Fibroblast of lung (primary cell): ENCODE data around the gene OXGR1. TPM values are rescaled to one million over a fixed set of nuclear protein-coding genes. Genes with fewer than 3 reads are reported as not detected.

Experiments
- DNase-seq, 2 donors: peaks; one replicate each; pipeline versions ENCODE4 v3.0.0 to v3.0.0-alpha.2; 2010; ENCODE audit warnings: low read depth in 2 of 2
- H2AFZ ChIP-seq: 2 replicates; pipeline ENCODE4 v1.5.1; 2012; ENCODE audit warnings: low read length, control low read depth, inconsistent platforms
- H3K27ac ChIP-seq: 2 replicates; pipeline ENCODE4 v1.5.1; 2011; ENCODE audit warnings: low read length, control low read depth; ENCODE audit not compliant: insufficient read depth
- H3K27me3 ChIP-seq: 2 replicates; pipeline ENCODE4 v1.5.1; 2011; ENCODE audit warnings: mild to moderate bottlenecking, low read length; ENCODE audit not compliant: control insufficient read depth, insufficient read depth
- H3K36me3 ChIP-seq: 2 replicates; pipeline ENCODE4 v1.5.1; 2011; ENCODE audit warnings: low read length; ENCODE audit not compliant: control insufficient read depth, insufficient read depth
- H3K4me1 ChIP-seq: 2 replicates; pipeline ENCODE4 v1.5.1; 2011; ENCODE audit warnings: low read length; ENCODE audit not compliant: control insufficient read depth, insufficient read depth; ENCODE audit errors: extremely low read depth
- H3K4me2 ChIP-seq: 2 replicates; pipeline ENCODE4 v1.5.1; 2011; ENCODE audit warnings: low read length, control low read depth; ENCODE audit not compliant: insufficient read depth; ENCODE audit errors: extremely low read depth
- H3K4me3 ChIP-seq, 4 experiments: fragments of 200-600 bp in 1 of 4; sonication (generic) in 1 of 4; replicated peaks in 1 of 4; 2 replicates each; pipeline ENCODE4 v1.5.1; 2011 to 2016; ENCODE audit warnings: low read length in 4 of 4, low read depth in 3 of 4, mild to moderate bottlenecking in 3 of 4, control low read depth in 2 of 4, inconsistent platforms in 1 of 4, mixed read lengths in 1 of 4; ENCODE audit not compliant: insufficient read depth in 1 of 4; ENCODE audit errors: control extremely low read depth in 1 of 4
- H3K79me2 ChIP-seq: 2 replicates; pipeline ENCODE4 v1.5.1; 2012; ENCODE audit warnings: mild to moderate bottlenecking, low read length, inconsistent platforms; ENCODE audit not compliant: control insufficient read depth, insufficient read depth
- H3K9ac ChIP-seq: 2 replicates; pipeline ENCODE4 v1.5.1; 2011; ENCODE audit warnings: mild to moderate bottlenecking, low read length, control low read depth; ENCODE audit not compliant: insufficient read depth
- H3K9me3 ChIP-seq: 2 replicates; pipeline ENCODE4 v1.5.1; 2012; ENCODE audit warnings: low read depth, low read length; ENCODE audit not compliant: control insufficient read depth, insufficient read depth
- H4K20me1 ChIP-seq: 2 replicates; pipeline ENCODE4 v1.5.1; 2011; ENCODE audit warnings: low read length; ENCODE audit not compliant: control insufficient read depth, insufficient read depth; ENCODE audit errors: extremely low read depth
- EZH2 ChIP-seq: IDR thresholded peaks from 2 replicates; pipeline ENCODE4 v1.5.1; 2012; ENCODE audit warnings: low read length, control low read depth, mild to moderate bottlenecking; ENCODE audit errors: missing control alignments
- polyA plus RNA-seq, 2 donors: library from polyadenylated mRNA; depleted of rRNA in 1 of 2; stranded (reverse) in 1 of 2; unstranded in 1 of 2; fragments of >200 nt; gene quantifications; 2 replicates each; pipeline ENCODE4 v1.2.1, GENCODE V29; 2011 to 2012; ENCODE audit warnings: missing spikeins in 1 of 2
- total RNA-seq: library from RNA; depleted of rRNA; stranded (reverse); fragments of >200 nt; gene quantifications from 2 replicates; pipeline ENCODE4 v1.2.1, GENCODE V29; 2014
- TF ChIP-seq, protein P1 (sequence below), 2 donors: IDR thresholded peaks in 1 of 2; conservative IDR thresholded peaks in 1 of 2; 1 replicate in 1 of 2; 2 replicates in 1 of 2; pipeline ENCODE4 v1.5.1; 2011 to 2012; ENCODE audit warnings: low read length in 2 of 2, control low read depth in 1 of 2, inconsistent platforms in 1 of 2, low read depth in 1 of 2, mild to moderate bottlenecking in 1 of 2

OXGR1 gene
- total and polyA plus RNA-seq, 2 donors (not counting 1 experiment from before 2014, with no cell fraction given), result not detected

DNA sequence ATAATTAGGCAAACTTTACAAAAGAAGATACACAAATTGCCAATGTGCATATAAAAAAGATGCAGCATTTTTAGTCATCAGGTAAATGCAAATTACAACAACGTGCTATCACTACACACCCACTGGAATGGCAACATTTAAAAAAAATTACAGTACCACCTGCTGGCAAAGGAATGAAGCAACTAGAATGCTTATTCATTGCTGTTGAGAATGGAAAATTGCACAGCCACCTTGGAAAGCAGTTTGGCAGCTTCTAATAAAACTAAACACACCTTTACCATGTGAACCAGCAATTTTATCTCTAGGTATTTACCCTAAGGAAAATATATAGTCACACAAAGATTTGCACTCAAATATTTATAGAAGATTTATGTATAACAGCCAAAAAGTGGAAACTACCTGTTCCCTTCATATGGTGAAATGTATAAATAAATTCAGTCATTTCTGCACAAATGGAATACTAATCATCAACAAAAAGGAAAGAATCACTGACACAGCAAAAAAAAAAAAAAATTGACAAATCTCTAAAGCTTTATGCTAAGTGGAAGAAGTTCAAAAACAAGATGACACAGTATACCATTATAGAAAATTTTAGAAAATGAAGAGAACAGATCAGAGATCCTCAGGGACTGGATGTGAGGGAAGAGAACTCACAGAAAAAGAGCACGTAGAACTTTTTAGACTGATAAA is 30.3 kb downstream of the OXGR1 start:
- Histone ChIP-seq H3K4me1 (no peaks in the 10 kb centered on the region), H3K4me2 (no peak overlapping the region), H3K9ac (no peak overlapping the region), H4K20me1 (no peaks in the 10 kb centered on the region), H2AFZ (no peak overlapping the region), H3K36me3 (no peaks in the 10 kb centered on the region), H3K9me3 (no peaks in the 10 kb centered on the region), H3K27me3 (no peaks in the 10 kb centered on the region), H3K79me2 (no peaks in the 10 kb centered on the region), H3K27ac (no peak overlapping the region), H3K4me3 (no peak overlapping the region)
- TF ChIP-seq, protein P1, sequence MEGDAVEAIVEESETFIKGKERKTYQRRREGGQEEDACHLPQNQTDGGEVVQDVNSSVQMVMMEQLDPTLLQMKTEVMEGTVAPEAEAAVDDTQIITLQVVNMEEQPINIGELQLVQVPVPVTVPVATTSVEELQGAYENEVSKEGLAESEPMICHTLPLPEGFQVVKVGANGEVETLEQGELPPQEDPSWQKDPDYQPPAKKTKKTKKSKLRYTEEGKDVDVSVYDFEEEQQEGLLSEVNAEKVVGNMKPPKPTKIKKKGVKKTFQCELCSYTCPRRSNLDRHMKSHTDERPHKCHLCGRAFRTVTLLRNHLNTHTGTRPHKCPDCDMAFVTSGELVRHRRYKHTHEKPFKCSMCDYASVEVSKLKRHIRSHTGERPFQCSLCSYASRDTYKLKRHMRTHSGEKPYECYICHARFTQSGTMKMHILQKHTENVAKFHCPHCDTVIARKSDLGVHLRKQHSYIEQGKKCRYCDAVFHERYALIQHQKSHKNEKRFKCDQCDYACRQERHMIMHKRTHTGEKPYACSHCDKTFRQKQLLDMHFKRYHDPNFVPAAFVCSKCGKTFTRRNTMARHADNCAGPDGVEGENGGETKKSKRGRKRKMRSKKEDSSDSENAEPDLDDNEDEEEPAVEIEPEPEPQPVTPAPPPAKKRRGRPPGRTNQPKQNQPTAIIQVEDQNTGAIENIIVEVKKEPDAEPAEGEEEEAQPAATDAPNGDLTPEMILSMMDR (conservative IDR thresholded peaks at IDR 0.05 in 1 of 2, IDR thresholded peaks at IDR 0.05 in 1 of 2; ENCODE audit: low read depth in 1 of 2, low read length in 2 of 2), result no peak
- TF ChIP-seq EZH2, result no peak
- DNase-seq, result no peak

DNA sequence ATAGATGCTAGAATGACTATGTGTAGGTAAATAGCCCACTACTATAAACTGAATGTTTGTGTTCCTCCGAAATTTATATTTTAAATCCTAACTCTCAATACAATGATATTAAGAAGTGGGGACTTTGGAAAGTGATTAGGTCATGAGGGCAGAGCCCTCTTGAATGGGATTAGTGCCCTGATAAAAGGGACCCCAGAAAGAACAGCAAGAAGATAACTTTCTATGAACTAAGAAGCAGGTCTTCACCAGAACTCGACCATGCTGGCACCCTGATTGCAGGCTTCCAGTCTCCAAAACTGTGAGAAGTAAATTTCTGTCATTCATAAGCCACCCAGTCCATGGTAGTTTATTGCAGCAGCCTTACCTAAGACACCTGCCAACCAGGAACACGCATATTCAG is 33.9 kb downstream of the OXGR1 start:
- H3K27ac ChIP-seq, result no peak overlapping the region
- H3K4me3 ChIP-seq, result no peak overlapping the region
- no peak for DNase-seq
- H3K4me1 ChIP-seq, result no peaks in the 10 kb centered on the region
- TF ChIP-seq, protein P1 (conservative IDR thresholded peaks at IDR 0.05 in 1 of 2, IDR thresholded peaks at IDR 0.05 in 1 of 2; ENCODE audit: low read depth in 1 of 2, low read length in 2 of 2), result no peak
- no peak for TF ChIP-seq EZH2
- H4K20me1 ChIP-seq, result no peaks in the 10 kb centered on the region
- no peak overlapping the region for H3K9ac ChIP-seq
- no peak overlapping the region for H3K4me2 ChIP-seq
- no peaks in the 10 kb centered on the region for H3K9me3 ChIP-seq
- H3K27me3 ChIP-seq, result no peaks in the 10 kb centered on the region
- no peak overlapping the region for H2AFZ ChIP-seq
- H3K79me2 ChIP-seq, result no peaks in the 10 kb centered on the region
- no peaks in the 10 kb centered on the region for H3K36me3 ChIP-seq

DNA sequence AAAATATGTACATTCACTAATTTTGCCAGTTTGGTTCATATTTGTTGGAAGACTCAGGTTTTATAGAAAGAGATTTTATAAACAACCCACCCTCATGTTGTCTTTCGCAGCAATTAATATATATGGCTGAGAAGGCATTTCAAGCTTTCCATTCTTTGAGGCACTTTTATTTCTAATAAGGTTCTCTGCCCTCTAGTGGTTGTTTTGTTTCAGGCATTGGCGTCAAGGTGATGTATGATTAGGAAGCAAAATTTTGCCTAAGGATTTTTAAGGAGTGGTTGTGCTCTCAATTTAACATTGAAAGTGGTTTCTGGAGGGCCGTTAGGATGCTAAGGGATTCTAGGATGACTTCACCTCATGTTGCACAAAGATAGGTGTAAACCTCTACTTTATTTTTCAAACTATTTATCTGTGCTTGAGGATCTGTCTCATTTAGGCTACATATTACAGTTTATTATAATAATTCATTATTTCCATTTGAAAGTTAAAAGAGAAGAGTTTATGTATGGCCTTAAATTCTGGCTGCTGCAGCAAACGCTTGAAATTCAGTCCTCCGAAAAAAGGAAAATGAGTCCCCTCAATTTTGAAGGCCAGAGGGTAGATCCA is 35.9 kb downstream of the OXGR1 start:
- H3K4me2 ChIP-seq, result no peak overlapping the region
- H3K4me3 ChIP-seq, result no peak overlapping the region
- H3K9me3 ChIP-seq, result no peaks in the 10 kb centered on the region
- H4K20me1 ChIP-seq, result no peaks in the 10 kb centered on the region
- H3K27me3 ChIP-seq, result no peaks in the 10 kb centered on the region
- no peak overlapping the region for H2AFZ ChIP-seq
- no peak overlapping the region for H3K9ac ChIP-seq
- H3K4me1 ChIP-seq, result no peaks in the 10 kb centered on the region
- no peaks in the 10 kb centered on the region for H3K79me2 ChIP-seq
- H3K27ac ChIP-seq, result no peak overlapping the region
- no peaks in the 10 kb centered on the region for H3K36me3 ChIP-seq
- TF ChIP-seq, protein P1 (conservative IDR thresholded peaks at IDR 0.05 in 1 of 2, IDR thresholded peaks at IDR 0.05 in 1 of 2; ENCODE audit: low read depth in 1 of 2, low read length in 2 of 2), result peak; percentile 65 to 87
- no peak for TF ChIP-seq EZH2
- DNase-seq, result peak; percentile 8 to 40
